Muscle layer of duodenum (tissue), 2 donors: ENCODE results near the gene NPPC.

Source experiments
- H3K27ac ChIP-seq: one replicate; pipeline ENCODE4 v1.7.0; 2013; ENCODE audit warnings: mild to moderate bottlenecking, low read length
- H3K27me3 ChIP-seq: one replicate; pipeline ENCODE4 v1.7.0; 2013; ENCODE audit warnings: low read depth, mild to moderate bottlenecking, control low read depth, low read length
- H3K36me3 ChIP-seq, 2 donors: one replicate each; pipeline ENCODE4 v1.7.0; 2013; ENCODE audit warnings: low read length in 2 of 2, control low read depth in 1 of 2, mild to moderate bottlenecking in 1 of 2; ENCODE audit not compliant: insufficient read depth in 2 of 2, control insufficient read depth in 1 of 2
- H3K4me1 ChIP-seq, 2 donors: one replicate each; pipeline ENCODE4 v1.7.0; 2013; ENCODE audit warnings: low read length in 2 of 2, mild to moderate bottlenecking in 2 of 2, control low read depth in 1 of 2, moderate library complexity in 1 of 2; ENCODE audit not compliant: insufficient read depth in 2 of 2, control insufficient read depth in 1 of 2
- H3K4me3 ChIP-seq, 2 donors: one replicate each; pipeline ENCODE4 v1.7.0; 2013; ENCODE audit warnings: low read length in 2 of 2, low read depth in 1 of 2, mild to moderate bottlenecking in 1 of 2
- H3K9me3 ChIP-seq, 2 donors: one replicate each; pipeline ENCODE4 v1.7.0; 2013; ENCODE audit warnings: low read length in 2 of 2, control low read depth in 1 of 2, mild to moderate bottlenecking in 1 of 2; ENCODE audit not compliant: control insufficient read depth in 1 of 2
- donor health status: healthy.

Gene NPPC, protein sequence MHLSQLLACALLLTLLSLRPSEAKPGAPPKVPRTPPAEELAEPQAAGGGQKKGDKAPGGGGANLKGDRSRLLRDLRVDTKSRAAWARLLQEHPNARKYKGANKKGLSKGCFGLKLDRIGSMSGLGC

DNA sequence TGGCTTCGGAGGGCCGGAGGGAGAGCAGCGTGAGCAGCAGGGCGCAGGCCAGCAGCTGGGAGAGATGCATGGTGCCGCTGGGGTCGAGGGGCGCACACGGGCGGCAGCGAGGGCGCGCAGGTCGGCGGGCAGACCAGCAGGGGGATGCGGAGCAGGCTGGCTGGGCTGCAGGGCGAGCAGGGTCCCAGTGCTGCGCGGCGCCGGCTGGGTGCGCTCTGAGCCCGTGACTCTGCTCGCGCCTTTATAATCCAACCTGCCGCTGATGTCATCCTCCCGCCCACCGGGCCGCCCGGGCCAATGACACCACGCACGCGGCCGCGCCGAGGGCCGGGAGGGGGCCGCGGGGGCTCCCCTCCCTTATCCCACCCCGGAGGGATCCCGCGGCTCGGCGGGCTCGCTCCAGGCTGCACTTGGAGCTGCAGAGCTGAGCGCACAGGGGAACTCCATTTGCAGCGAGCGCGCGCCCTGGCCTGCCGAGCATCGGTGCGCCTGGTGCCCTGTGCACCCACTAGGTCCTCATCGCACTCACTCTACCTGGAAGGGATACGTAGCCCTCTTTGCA is at the start of gene NPPC:
Gene NPPC, minus strand, starts transcription at position 217 of the 562 bp plus-strand sequence. Its CDS starts 147 bp downstream, at position 70.
- Histone ChIP-seq H3K4me1 (peaks cover 0 to 30% of the 10 kb centered on the region in 2 donors), H3K27ac (no peak within 1 kb of the TSS), H3K27me3 (peaks cover 30% of the 10 kb centered on the region), H3K4me3 (peak within 1 kb of the TSS; percentile 46 to 77), H3K9me3 (no peaks in the 10 kb centered on the region), H3K36me3 (no peaks in the 10 kb centered on the region)

DNA sequence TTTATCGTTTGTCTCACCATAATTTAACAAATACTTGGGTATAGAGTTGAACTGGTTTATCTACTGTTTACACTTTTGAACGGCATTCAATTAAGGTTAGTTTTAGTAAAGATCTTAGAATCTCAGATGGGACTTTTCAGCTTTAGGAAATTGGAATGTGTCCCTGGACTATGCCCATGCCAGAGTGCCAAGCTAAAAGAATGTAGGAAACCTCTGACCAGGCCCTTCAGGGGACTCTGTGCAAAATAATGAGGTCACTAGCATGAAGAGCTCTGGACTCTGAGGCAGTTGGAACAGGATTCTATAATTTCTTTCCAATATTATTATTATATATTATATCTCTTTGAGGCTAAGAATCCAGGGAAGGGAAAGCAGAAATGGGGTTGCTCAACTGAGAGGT is 48.8 kb upstream of the NPPC start:
- Histone ChIP-seq H3K27ac (no peak overlapping the region), H3K4me1 (no peaks in the 10 kb centered on the region), H3K27me3 (no peaks in the 10 kb centered on the region), H3K4me3 (no peak overlapping the region), H3K36me3 (no peaks in the 10 kb centered on the region), H3K9me3 (no peaks in the 10 kb centered on the region)

DNA sequence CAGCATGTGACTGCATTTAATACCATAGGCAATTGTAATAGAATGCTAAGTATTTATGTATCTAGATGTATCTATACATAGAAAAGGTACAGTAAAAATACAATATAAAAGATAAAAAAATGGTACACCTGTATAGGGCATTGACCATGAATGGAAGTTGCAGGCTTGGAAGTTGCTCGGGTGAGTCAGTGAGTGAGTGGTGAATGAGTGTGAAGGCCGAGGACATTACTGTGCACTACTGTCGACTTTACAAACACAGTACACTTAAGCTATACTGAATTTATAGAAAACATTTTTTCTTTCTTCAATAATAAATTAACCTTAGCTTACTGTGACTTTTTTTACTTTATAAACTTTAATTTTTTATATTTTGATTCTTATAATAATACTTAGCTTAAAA is 44.3 kb upstream of the NPPC start:
- Histone ChIP-seq H3K27me3 (no peaks in the 10 kb centered on the region), H3K36me3 (no peaks in the 10 kb centered on the region), H3K27ac (no peak overlapping the region), H3K9me3 (no peaks in the 10 kb centered on the region), H3K4me1 (no peaks in the 10 kb centered on the region), H3K4me3 (no peak overlapping the region)

DNA sequence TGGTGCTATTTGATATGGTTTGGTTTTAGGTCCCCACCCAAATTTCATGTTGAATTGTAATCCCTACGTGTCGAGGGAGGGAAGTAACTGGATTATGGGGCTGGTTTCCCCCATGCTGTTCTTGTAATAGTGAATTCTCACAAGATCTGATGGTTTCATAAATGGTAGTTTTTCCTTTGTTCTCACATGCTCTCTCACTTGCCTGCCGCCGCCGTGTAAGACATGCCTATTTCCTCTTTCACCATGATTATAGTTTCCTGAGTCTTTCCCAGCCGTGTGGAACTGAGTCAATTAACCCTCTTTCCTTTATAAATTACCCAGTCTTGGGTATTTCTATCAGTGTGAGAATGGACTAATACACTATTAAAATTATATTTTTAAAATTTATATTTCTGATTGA is 42.6 kb upstream of the NPPC start:
- H3K4me1 ChIP-seq, result no peaks in the 10 kb centered on the region
- no peak overlapping the region for H3K27ac ChIP-seq
- no peak overlapping the region for H3K4me3 ChIP-seq
- H3K36me3 ChIP-seq, result no peaks in the 10 kb centered on the region
- H3K27me3 ChIP-seq, result no peaks in the 10 kb centered on the region
- no peaks in the 10 kb centered on the region for H3K9me3 ChIP-seq

DNA sequence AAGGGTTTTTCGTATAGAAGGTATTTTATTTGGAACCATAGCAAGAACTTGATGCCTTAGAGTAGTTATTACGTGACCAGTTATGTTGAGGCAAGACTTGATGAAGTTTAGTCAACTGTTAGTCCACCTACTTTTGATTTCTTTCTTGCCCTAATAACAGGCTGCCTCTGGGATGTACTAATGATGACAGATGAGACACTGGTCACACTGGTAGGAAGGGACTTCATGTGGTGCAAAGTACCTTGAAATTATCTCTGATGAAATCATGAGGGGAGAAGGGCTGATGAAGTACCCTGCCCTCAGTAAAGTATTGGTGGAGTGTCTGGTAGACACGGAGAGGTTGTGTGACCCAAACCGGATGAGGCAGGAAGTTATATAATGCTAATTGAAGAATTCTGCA is 40.7 kb upstream of the NPPC start:
- H3K27me3 ChIP-seq, result no peaks in the 10 kb centered on the region
- H3K36me3 ChIP-seq, result no peaks in the 10 kb centered on the region
- H3K4me3 ChIP-seq, result no peak overlapping the region
- H3K27ac ChIP-seq, result no peak overlapping the region
- H3K4me1 ChIP-seq, result peaks cover 0 to 5% of the 10 kb centered on the region in 2 donors
- no peaks in the 10 kb centered on the region for H3K9me3 ChIP-seq

DNA sequence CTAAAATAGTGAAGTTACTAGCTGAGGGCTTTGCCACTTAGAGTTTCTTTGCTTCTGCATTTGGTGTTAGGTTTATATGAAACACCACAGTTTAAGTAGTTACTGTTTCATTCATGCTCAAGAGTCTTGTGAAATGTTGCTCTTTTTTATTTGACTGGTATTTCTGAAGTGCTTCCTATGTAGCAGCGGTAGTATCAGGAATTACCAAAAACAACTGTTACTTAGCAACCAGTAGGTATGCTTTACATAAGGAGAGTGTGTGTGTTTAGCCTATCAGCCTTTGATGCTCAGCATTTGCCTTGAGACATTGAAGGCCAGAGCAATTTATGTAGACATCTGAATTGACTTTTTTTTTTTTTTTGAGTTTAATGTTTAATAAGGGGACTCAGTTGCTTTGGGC is 38.9 kb upstream of the NPPC start:
- no peaks in the 10 kb centered on the region for H3K9me3 ChIP-seq
- no peaks in the 10 kb centered on the region for H3K36me3 ChIP-seq
- no peak overlapping the region for H3K4me3 ChIP-seq
- H3K27ac ChIP-seq, result no peak overlapping the region
- H3K27me3 ChIP-seq, result no peaks in the 10 kb centered on the region
- H3K4me1 ChIP-seq, result peaks cover 0 to 14% of the 10 kb centered on the region in 2 donors

DNA sequence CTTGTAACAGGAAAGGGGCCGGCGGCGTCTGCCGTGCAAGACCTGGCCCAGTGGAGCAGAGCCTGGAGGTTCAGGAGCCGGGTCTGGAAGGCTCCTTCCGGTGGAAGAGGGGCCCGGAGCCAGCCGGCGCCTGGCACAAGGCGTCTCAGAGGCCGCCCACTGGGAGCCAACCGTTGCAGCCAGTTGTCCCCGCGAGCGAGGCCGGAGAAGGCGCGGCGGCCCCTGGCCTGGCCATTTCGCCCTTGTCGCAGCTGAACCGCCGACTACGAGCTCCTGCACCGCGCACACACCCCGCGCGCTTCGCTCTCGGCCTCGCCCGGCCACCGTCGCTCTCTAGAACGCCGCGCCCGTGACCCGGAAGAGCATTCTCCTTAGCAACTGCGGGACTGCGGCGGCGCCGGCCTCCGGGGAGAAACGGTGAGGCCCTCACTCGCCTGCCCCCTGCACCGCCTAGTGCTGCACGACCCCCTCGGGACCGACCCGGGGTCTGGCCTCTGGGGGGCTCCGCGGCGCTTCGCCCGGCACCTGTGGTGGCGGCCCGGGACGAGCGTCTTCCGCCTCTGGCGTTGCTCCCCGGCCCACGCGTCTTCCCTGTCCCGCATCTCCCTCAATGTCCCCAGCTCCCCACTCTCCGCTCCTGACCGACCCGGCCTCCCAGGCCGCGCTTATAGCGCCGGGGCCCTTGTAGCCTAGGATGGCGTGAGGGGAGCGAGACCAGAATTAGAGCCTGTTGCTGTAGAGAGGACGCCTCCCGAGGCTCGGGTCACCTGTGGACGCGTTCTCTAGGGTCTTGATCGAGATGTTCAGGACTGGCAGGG is 35.4 kb upstream of the NPPC start, which contains the start of gene DIS3L2:
Gene DIS3L2, plus strand, starts transcription at position 365 of the 818 bp plus-strand sequence. CDS start 53,215 bp downstream, outside the sequence.
- Histone ChIP-seq H3K36me3 (no peaks in the 10 kb centered on the region), H3K4me3 (peak within 1 kb of the TSS; percentile 95 to 99), H3K9me3 (no peaks in the 10 kb centered on the region), H3K27me3 (no peaks in the 10 kb centered on the region), H3K4me1 (peaks cover 0 to 14% of the 10 kb centered on the region in 2 donors), H3K27ac (no peak within 1 kb of the TSS)

DNA sequence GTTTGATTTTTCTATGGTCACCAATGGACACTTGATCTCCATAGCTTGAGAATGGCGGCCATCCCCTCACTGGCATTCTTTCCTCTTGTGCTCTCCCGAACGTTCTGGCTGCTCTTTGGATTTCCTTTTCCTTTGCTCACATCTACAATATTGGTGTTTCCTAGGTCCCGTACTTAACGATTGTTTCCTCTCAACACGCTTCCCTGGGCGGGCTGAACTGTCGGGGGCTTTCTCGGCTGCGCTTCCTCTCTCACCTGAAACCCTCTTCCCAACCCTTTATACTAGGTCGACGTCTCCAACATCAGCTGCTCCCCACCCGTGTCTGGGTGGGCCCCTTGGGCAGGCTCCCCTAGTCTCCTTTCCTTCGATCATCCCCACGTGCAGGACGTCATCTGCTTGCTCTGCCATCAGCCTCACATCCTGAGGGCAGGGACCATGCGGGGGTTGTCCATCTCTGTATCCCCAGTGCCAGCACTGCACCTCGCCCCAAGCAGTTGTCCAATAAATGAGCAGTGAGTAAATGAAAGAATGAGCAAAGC is 34.7 kb upstream of the NPPC start:
- Histone ChIP-seq H3K36me3 (no peaks in the 10 kb centered on the region), H3K9me3 (no peaks in the 10 kb centered on the region), H3K27me3 (no peaks in the 10 kb centered on the region), H3K4me3 (peak overlapping the region; percentile 95 to 99), H3K4me1 (peaks cover 0 to 14% of the 10 kb centered on the region in 2 donors), H3K27ac (no peak overlapping the region)

DNA sequence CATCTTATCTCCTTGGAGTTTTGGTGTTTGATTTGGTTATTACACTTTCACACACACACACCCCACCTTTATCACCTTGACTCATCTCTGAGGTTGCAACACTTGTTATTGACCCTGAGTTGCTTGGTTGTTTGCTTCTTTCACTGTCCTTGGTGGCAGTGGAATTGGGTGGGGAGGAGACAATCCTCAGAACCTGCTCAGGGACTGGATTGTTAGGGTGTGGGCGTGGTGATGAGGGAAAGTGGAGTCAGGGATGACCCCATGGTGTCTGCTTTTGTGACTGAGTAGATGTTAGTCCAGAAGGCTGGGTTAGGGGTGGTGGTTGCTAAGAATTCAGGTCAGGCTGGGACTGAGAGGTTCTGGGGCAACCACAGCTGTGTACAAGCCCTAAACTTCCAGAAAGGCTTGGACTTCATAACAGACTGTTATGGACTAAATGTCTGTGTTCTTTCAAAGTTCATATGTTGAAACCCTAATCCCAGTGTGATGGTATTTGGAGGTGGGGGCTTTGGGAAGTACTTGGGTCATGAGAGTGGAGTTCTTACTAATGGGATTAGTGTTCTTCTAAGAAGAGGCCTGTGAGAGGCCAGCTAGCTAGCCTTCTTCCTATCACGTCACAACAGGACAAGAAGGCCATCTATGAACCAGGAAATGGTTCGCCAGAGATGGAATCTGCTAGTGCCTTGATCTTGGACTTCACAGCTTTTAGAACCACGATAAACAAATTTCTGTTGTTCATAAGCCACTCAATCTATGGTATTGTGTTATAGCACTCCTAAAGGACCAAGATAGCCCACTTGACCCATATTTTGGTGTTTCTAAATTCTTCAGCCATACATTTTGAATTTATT is 31.9 kb upstream of the NPPC start:
- no peak overlapping the region for H3K27ac ChIP-seq
- H3K27me3 ChIP-seq, result peaks cover 4% of the 10 kb centered on the region
- H3K4me1 ChIP-seq, result peaks cover 0 to 14% of the 10 kb centered on the region in 2 donors
- H3K4me3 ChIP-seq, result no peak overlapping the region
- H3K9me3 ChIP-seq, result no peaks in the 10 kb centered on the region
- H3K36me3 ChIP-seq, result no peaks in the 10 kb centered on the region

DNA sequence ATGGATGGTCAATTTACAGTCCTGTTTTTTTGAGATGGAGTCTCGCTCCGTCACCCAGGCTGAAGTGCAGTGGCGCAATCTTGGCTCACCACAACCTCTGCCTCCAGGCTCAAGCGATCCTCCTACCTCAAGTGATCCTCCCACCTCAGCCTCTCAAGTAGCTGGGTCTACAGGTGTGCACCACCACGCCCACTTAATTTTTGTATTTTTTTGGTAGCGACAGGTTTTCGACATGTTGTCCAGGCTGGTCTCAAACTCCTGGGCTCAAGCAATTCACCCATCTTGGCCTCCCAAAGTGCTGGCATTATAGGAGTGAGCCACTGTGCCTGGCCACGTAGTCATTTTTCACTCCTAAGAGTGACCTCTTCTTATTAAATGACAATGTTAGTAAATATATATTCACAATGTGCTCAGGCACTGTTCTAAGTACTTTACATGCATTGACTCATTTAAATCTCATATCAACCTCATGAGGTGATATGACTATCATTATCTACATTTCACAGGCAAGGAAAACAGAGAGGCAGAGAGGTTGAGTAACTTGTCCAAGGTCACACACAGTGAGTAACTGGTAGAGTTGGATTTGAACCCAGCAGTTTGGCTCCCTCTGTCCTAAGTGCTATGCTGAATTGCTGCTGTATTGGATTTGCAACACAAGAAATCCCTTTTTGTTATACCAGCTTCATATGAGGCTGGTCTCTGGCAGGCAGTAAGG is 29.7 kb upstream of the NPPC start:
- no peaks in the 10 kb centered on the region for H3K36me3 ChIP-seq
- H3K27ac ChIP-seq, result no peak overlapping the region
- peaks cover 0 to 5% of the 10 kb centered on the region in 2 donors for H3K4me1 ChIP-seq
- peaks cover 4% of the 10 kb centered on the region for H3K27me3 ChIP-seq
- no peak overlapping the region for H3K4me3 ChIP-seq
- H3K9me3 ChIP-seq, result no peaks in the 10 kb centered on the region
